Activated CD4-positive, alpha-beta T cell treated with anti-CD3 and anti-CD28 coated beads for 24 hours (primary cell): Measurements from ENCODE around the gene MED13.

Experiments
- DNase-seq, 2 donors: peaks; one replicate each; pipeline ENCODE4 v3.0.0-alpha.2; 2020; ENCODE audit warnings: low read depth in 2 of 2

Gene MED13

GRCh38 chr17:62064791-62065563 is at the start of gene MED13:
Gene MED13, minus strand, starts transcription at chr17:62065278. Its CDS starts 73 bp downstream, at chr17:62065205.
- peak; percentile 18 to 32 for DNase-seq

GRCh38 chr17:62112229-62112628 is 47.2 kb upstream of the MED13 start:
- DNase-seq = no peak

- DNase-seq = no peak
Measured at GRCh38 chr17:62111562-62112171, 46.6 kb upstream of the MED13 start.

GRCh38 chr17:62110923-62111484 is 45.9 kb upstream of the MED13 start:
- DNase-seq = no peak

GRCh38 chr17:62109924-62110323 is 44.8 kb upstream of the MED13 start:
- no peak for DNase-seq

- DNase-seq = peak; percentile 18 to 40
Measured at GRCh38 chr17:62109378-62109902, 44.4 kb upstream of the MED13 start.

- DNase-seq = no peak
Measured at GRCh38 chr17:62105861-62106260, 40.8 kb upstream of the MED13 start.

GRCh38 chr17:62105357-62105756 is 40.3 kb upstream of the MED13 start:
- no peak for DNase-seq

- DNase-seq = no peak
Measured at GRCh38 chr17:62101515-62101914, 36.4 kb upstream of the MED13 start.

GRCh38 chr17:62101090-62101489 is 36.0 kb upstream of the MED13 start:
- no peak for DNase-seq

- DNase-seq = no peak
Measured at GRCh38 chr17:62100055-62100454, 35.0 kb upstream of the MED13 start.

GRCh38 chr17:62099532-62099931 is 34.5 kb upstream of the MED13 start:
- no peak for DNase-seq

GRCh38 chr17:62098623-62099231 is 33.6 kb upstream of the MED13 start:
- no peak for DNase-seq

- DNase-seq = no peak
Measured at GRCh38 chr17:62096401-62096670, 31.3 kb upstream of the MED13 start.

GRCh38 chr17:62094175-62094574 is 29.1 kb upstream of the MED13 start:
- no peak for DNase-seq

GRCh38 chr17:62093188-62094155 is 28.4 kb upstream of the MED13 start:
- DNase-seq = no peak

GRCh38 chr17:62092784-62093183 is 27.7 kb upstream of the MED13 start:
- DNase-seq = no peak

- DNase-seq = no peak
Measured at GRCh38 chr17:62091804-62092203, 26.7 kb upstream of the MED13 start.

GRCh38 chr17:62090868-62091267 is 25.8 kb upstream of the MED13 start:
- no peak for DNase-seq

GRCh38 chr17:62090021-62090824 is 25.1 kb upstream of the MED13 start:
- DNase-seq = no peak

GRCh38 chr17:62089334-62089733 is 24.3 kb upstream of the MED13 start:
- DNase-seq = no peak
